Coronary artery (tissue), 2 donors: ENCODE results near the gene AUTS2.

ENCODE experiments used
- DNase-seq: peaks from one replicate; pipeline ENCODE4 v3.0.0-alpha.2; 2017; ENCODE audit warnings: low spot score
- H3K27ac ChIP-seq, 2 donors: fragments of 200-600 bp; sonication (generic); one replicate each; pipeline ENCODE4 v1.5.1; 2016 to 2019
- H3K4me3 ChIP-seq: fragments of 200-600 bp; sonication (generic); 2 replicates; pipeline ENCODE4 v1.5.1; 2016; ENCODE audit warnings: mild to moderate bottlenecking, moderate library complexity
- TF ChIP-seq, protein P1 (sequence below): fragments of 200-600 bp; sonication (generic); IDR thresholded peaks from one replicate; pipeline ENCODE4 v1.5.1; 2019; ENCODE audit warnings: antibody characterized with exemption

Gene AUTS2

DNA sequence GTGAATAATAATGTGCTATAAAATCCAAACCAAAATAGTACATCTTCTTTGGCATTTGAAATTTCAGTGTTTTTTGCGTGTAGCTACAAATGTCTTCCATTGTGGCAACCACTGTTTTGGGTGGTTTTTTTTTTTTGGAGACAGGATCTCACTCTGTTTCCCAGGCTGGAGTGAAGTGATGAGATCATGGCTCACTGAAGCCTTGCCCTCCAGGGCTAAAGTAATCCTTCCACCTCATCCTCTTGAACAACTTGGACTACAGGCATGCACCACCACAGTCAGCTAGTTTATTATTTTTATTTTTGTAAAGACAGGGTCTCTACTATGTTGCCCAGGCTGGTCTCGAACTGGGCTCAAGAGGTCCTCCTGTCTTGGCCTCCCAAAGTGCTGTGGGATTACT, 455.1 kb downstream of the AUTS2 start:
- TF ChIP-seq, protein P1, sequence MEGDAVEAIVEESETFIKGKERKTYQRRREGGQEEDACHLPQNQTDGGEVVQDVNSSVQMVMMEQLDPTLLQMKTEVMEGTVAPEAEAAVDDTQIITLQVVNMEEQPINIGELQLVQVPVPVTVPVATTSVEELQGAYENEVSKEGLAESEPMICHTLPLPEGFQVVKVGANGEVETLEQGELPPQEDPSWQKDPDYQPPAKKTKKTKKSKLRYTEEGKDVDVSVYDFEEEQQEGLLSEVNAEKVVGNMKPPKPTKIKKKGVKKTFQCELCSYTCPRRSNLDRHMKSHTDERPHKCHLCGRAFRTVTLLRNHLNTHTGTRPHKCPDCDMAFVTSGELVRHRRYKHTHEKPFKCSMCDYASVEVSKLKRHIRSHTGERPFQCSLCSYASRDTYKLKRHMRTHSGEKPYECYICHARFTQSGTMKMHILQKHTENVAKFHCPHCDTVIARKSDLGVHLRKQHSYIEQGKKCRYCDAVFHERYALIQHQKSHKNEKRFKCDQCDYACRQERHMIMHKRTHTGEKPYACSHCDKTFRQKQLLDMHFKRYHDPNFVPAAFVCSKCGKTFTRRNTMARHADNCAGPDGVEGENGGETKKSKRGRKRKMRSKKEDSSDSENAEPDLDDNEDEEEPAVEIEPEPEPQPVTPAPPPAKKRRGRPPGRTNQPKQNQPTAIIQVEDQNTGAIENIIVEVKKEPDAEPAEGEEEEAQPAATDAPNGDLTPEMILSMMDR = no peak
- no peak overlapping the region for H3K4me3 ChIP-seq
- H3K27ac ChIP-seq = no peak overlapping the region
- DNase-seq = no peak

DNA sequence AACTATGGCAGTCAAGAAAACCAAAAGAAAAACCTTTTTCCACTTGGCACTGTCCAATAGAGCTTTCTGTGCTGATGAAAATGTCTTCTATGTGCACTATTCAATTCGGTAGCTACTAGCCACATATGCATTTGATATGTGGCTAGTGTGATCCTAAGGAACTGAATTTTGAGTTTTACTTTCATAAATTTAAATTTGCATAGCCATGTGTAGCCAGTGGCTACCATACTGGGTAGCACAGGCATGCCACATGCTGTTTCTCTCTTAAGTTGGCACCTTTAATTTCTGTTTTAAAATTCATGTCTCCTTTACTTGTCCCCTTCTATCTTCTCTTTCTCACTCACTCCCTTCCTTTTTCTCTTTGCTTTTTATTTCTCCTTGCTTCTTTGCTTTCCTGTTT, 455.7 kb downstream of the AUTS2 start:
- Histone ChIP-seq H3K27ac (no peak overlapping the region), H3K4me3 (no peak overlapping the region)
- no peak for DNase-seq
- TF ChIP-seq, protein P1 = no peak

- Histone ChIP-seq H3K27ac (no peak overlapping the region), H3K4me3 (no peak overlapping the region)
- TF ChIP-seq, protein P1 = no peak
- no peak for DNase-seq
These were observed 458.1 kb downstream of the AUTS2 start for GRCh38 chr7:70056363-70056762.

DNA sequence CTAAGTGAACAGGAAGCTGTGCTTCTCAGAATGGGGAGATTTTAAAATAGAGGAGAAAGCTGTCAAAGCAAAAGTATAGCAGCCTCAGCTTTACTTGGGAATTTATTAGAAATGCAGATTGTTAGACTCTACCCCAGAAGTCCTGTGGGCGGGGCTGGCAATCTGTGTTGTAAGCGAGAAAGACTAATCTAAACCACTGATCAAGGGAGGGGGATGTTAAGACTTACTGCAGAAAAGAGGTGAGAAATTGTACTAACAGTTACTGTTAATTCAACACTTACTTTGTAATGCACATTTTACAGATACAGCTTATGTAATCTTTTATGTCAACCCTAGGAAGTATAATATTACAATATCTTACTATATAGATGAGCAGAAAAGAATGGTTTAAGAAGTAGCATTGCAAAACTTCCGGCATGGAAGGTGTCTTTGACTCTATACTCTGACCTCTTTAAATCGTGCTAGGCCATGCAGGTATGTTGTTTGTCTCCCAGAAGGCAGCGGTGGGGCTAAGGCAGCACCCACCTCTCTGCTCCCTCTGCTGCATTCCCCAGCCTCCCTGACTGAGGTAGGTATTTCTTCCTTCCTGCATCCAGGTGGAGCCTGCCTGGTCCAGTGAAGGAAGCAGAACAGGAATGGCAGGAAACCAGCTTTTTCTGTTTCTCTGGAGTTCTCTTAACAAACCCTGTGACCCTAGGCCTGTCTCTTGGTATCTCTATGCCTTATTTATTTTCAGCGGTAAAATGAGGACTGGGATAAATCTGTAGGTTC, 462.2 kb downstream of the AUTS2 start:
- DNase-seq = no peak
- H3K4me3 ChIP-seq = no peak overlapping the region

DNA sequence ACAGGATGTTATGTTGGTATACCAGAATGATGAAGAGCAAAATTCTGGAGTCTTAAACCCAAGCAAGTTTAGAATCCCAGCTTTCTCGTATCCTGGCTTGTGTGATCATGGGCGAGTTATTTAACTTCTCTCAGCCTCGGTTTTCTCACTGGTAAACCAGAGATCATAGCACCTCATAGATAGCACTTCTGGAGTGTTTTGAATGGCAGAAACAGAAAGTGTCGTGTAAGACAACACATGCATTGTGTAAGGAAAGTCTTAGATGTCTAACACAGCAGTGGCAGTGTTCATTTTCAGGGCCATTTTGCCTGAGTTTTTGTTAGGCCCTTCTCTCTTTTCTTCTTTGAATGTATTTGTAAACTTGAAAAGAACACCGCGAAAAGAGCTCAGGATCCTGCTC, 465.1 kb downstream of the AUTS2 start:
- DNase-seq = no peak
- no peak overlapping the region for H3K27ac ChIP-seq
- H3K4me3 ChIP-seq = no peak overlapping the region
- TF ChIP-seq, protein P1 = no peak

More for the DNA sequence above, 462.2 kb downstream of the AUTS2 start:
- H3K27ac ChIP-seq = no peak overlapping the region
- TF ChIP-seq, protein P1 = no peak

DNA sequence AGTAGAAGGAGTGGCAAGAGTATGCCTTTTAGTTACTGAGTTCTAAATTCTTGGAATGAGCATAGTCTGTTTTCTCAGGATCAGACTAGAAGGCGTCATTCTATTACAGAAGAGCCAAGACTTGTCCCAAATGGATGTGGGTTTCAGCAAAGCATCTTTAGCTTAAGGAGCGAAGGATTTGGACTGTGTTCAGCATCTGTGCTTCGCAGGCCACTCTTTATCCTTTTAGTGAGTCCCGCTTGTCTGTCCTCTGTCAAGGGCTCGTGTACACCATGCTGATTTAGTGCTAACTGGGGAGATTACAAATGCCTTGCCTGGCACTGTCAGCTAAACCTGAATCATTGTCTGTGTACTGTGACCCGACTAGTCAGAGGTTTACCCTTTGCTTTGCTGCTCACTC, 465.7 kb downstream of the AUTS2 start:
- Histone ChIP-seq H3K4me3 (no peak overlapping the region), H3K27ac (no peak overlapping the region)
- no peak for DNase-seq
- TF ChIP-seq, protein P1 = no peak

- no peak overlapping the region for H3K27ac ChIP-seq
- TF ChIP-seq, protein P1 = no peak
- no peak overlapping the region for H3K4me3 ChIP-seq
- no peak for DNase-seq
These were observed 468.6 kb downstream of the AUTS2 start for GRCh38 chr7:70066844-70067243.
